Neuronal stem cell (in vitro differentiated cells): ENCODE data around the gene COTL1.

Source experiments
- DNase-seq: peaks from one replicate; pipeline ENCODE4 v3.0.0-alpha.2; 2013; ENCODE audit warnings: low spot score
- H2AFZ ChIP-seq: one replicate; pipeline ENCODE4 v1.6.1; 2013; ENCODE audit warnings: mild to moderate bottlenecking, low read length, inconsistent platforms
- H2AK5ac ChIP-seq: 2 replicates; pipeline ENCODE4 v1.6.1; 2013; ENCODE audit warnings: low read depth, mild to moderate bottlenecking, inconsistent platforms, low read length, moderate library complexity, mixed read lengths
- H2BK120ac ChIP-seq: 2 replicates; pipeline ENCODE4 v1.6.1; 2013; ENCODE audit warnings: low read depth, mild to moderate bottlenecking, inconsistent platforms, low read length, moderate library complexity, mixed read lengths
- H2BK12ac ChIP-seq: one replicate; pipeline ENCODE4 v1.6.1; 2013; ENCODE audit warnings: low read length, inconsistent platforms
- H2BK15ac ChIP-seq: 2 replicates; pipeline ENCODE4 v1.6.1; 2013; ENCODE audit warnings: mild to moderate bottlenecking, low read length, inconsistent platforms, mixed read lengths
- H2BK5ac ChIP-seq: one replicate; pipeline ENCODE4 v1.6.1; 2013; ENCODE audit warnings: inconsistent platforms, mild to moderate bottlenecking, low read length, moderate library complexity
- H3K14ac ChIP-seq: one replicate; pipeline ENCODE4 v1.6.1; 2013; ENCODE audit warnings: low read length, inconsistent platforms
- H3K18ac ChIP-seq: 2 replicates; pipeline ENCODE4 v1.6.1; 2013; ENCODE audit warnings: low read length, inconsistent platforms
- H3K23ac ChIP-seq: 2 replicates; pipeline ENCODE4 v1.6.1; 2013; ENCODE audit warnings: low read depth, mild to moderate bottlenecking, mixed read lengths, low read length, inconsistent platforms; ENCODE audit not compliant: poor library complexity
- H3K27ac ChIP-seq: replicated peaks from 3 replicates; pipeline ENCODE4 v1.5.1; 2013; ENCODE audit warnings: low read length, inconsistent platforms
- H3K27me3 ChIP-seq, 3 experiments: 2 replicates each; pipeline ENCODE4 v1.6.1; 2013; ENCODE audit warnings: low read length in 3 of 3, mild to moderate bottlenecking in 2 of 3, inconsistent platforms in 1 of 3, low read depth in 1 of 3, mixed read lengths in 1 of 3, moderate library complexity in 1 of 3; ENCODE audit not compliant: control insufficient read depth in 3 of 3, insufficient read depth in 3 of 3
- H3K36me3 ChIP-seq, 2 donors: replicated peaks in 1 of 2; 2 replicates each; pipeline ENCODE4 v1.6.1; 2013; ENCODE audit warnings: low read length in 2 of 2; ENCODE audit not compliant: control insufficient read depth in 2 of 2, insufficient read depth in 2 of 2
- H3K4ac ChIP-seq: 2 replicates; pipeline ENCODE4 v1.6.1; 2013; ENCODE audit warnings: inconsistent platforms, mild to moderate bottlenecking, low read length, moderate library complexity
- H3K4me1 ChIP-seq, 2 donors: 1 replicate in 1 of 2; 2 replicates in 1 of 2; pipeline ENCODE4 v1.6.1; 2013; ENCODE audit warnings: low read length in 2 of 2, low read depth in 1 of 2; ENCODE audit not compliant: control insufficient read depth in 2 of 2, insufficient read depth in 1 of 2
- H3K4me2 ChIP-seq: one replicate; pipeline ENCODE4 v1.6.1; 2013; ENCODE audit warnings: mild to moderate bottlenecking, low read length, inconsistent platforms; ENCODE audit not compliant: insufficient read depth, poor library complexity, severe bottlenecking
- H3K4me3 ChIP-seq, 2 donors: 2 replicates each; pipeline ENCODE4 v1.5.1; 2013; ENCODE audit warnings: low read length in 2 of 2, mild to moderate bottlenecking in 2 of 2, inconsistent platforms in 1 of 2, moderate library complexity in 1 of 2
- H3K79me1 ChIP-seq: one replicate; pipeline ENCODE4 v1.6.1; 2013; ENCODE audit warnings: low read depth, mild to moderate bottlenecking, inconsistent platforms, low read length, moderate library complexity
- H3K9ac ChIP-seq: one replicate; pipeline ENCODE4 v1.6.1; 2013; ENCODE audit warnings: mild to moderate bottlenecking, low read depth, low read length, inconsistent platforms; ENCODE audit not compliant: poor library complexity
- H3K9me3 ChIP-seq, 2 donors: replicated peaks in 1 of 2; 2 replicates each; pipeline versions ENCODE3 to v1.6.1; 2013; ENCODE audit warnings: low read length in 2 of 2, mild to moderate bottlenecking in 2 of 2, inconsistent platforms in 1 of 2, low read depth in 1 of 2, mixed read lengths in 1 of 2, moderate library complexity in 1 of 2; ENCODE audit not compliant: control insufficient read depth in 2 of 2, insufficient read depth in 1 of 2
- H4K8ac ChIP-seq: one replicate; pipeline ENCODE4 v1.6.1; 2013; ENCODE audit warnings: low read depth, mild to moderate bottlenecking, inconsistent platforms, low read length, moderate library complexity
- H4K91ac ChIP-seq: one replicate; pipeline ENCODE4 v1.6.1; 2013; ENCODE audit warnings: low read length, low read depth, mild to moderate bottlenecking, inconsistent platforms; ENCODE audit not compliant: poor library complexity
- WGBS, 2 donors: extraction: QIAGEN DNeasy Blood & Tissue Kit; methylation state at CpG; one replicate each; pipeline ENCODE4 v1.1.7; 2013; ENCODE audit warnings: missing lambda C conversion rate in 2 of 2, mixed read lengths in 1 of 2; ENCODE audit not compliant: insufficient read length in 2 of 2, insufficient replicate concordance in 1 of 2; ENCODE audit errors: extremely low coverage in 2 of 2; 5-methylcytosine and 5-hydroxymethylcytosine counted together

Gene COTL1

DNA sequence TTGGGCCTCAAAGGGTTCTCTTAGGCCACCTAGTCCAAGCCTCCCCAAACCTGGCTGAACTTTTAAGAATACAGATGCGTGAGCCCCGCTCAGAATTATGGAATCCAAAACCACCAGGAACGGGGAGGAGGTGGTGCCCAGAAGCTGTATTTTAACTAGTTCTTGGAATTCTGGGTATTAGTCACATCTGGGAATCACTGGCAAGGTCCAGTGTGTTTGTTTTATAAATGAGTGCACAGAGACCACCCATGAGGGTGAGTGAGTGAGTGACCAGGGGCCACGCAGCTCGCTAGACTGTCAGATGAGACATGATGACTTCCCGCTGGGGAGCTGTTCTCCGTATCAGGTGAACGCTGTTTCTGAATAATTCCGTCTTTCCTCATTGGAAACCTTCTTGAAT, 44.6 kb upstream of the COTL1 start:
- H3K14ac ChIP-seq, result no peak overlapping the region
- H3K27ac ChIP-seq, result no peak overlapping the region
- H3K4me1 ChIP-seq, result no peaks in the 10 kb centered on the region
- H2AFZ ChIP-seq, result no peak overlapping the region
- H3K27me3 ChIP-seq, result no peaks in the 10 kb centered on the region
- no peak overlapping the region for H3K4me3 ChIP-seq
- no peak overlapping the region for H2BK12ac ChIP-seq
- no peak overlapping the region for H2BK15ac ChIP-seq
- H2BK5ac ChIP-seq, result no peak overlapping the region
- no peak overlapping the region for H3K23ac ChIP-seq
- no peak overlapping the region for H3K9ac ChIP-seq
- no peak overlapping the region for H2AK5ac ChIP-seq
- no peak overlapping the region for H3K4ac ChIP-seq
- H3K4me2 ChIP-seq, result no peak overlapping the region
- no CpG with 5 or more reads among the region's 9 CpGs for WGBS, 2 donors
- no peak overlapping the region for H3K18ac ChIP-seq
- no peak overlapping the region for H4K91ac ChIP-seq
- peaks cover under 1% of the 10 kb centered on the region for H3K79me1 ChIP-seq
- peaks cover 10 to 82% of the 10 kb centered on the region in 2 donors for H3K36me3 ChIP-seq
- no peak for DNase-seq
- no peak overlapping the region for H4K8ac ChIP-seq
- H2BK120ac ChIP-seq, result no peak overlapping the region
- H3K9me3 ChIP-seq, result no peaks in the 10 kb centered on the region

DNA sequence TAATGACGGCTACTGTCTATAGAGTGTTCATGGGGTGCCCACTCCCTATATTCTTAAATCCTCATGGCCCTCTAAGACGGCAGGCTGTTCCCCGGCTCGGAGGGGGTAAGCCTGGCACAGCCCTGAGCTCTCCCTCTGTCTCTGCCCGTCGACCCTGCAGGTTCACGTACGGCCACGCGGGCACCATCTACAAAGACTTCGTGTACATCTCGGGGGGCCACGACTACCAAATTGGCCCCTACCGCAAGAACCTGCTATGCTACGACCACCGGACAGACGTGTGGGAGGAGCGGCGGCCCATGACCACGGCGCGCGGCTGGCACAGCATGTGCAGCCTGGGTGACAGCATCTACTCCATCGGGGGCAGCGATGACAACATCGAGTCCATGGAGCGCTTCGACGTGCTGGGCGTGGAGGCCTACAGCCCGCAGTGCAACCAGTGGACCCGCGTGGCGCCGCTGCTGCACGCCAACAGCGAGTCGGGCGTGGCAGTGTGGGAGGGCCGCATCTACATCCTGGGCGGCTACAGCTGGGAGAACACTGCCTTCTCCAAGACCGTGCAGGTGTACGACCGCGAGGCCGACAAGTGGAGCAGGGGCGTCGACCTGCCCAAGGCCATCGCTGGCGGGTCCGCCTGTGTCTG, 43.7 kb upstream of the COTL1 start:
- Histone ChIP-seq H2AK5ac (no peak overlapping the region), H3K9ac (peak overlapping the region; percentile 76), H3K36me3 (peaks cover 18 to 91% of the 10 kb centered on the region in 2 donors), H3K27me3 (no peaks in the 10 kb centered on the region), H3K9me3 (no peaks in the 10 kb centered on the region), H4K91ac (no peak overlapping the region), H2BK120ac (no peak overlapping the region), H2AFZ (no peak overlapping the region), H4K8ac (no peak overlapping the region), H3K4ac (no peak overlapping the region), H3K23ac (peak overlapping the region; percentile 87), H2BK5ac (no peak overlapping the region), H3K4me3 (peak overlapping the region in 1 of 2 donors; percentile 48), H3K4me2 (no peak overlapping the region), H2BK12ac (no peak overlapping the region), H3K27ac (no peak overlapping the region), H3K79me1 (peaks cover 2% of the 10 kb centered on the region), H2BK15ac (no peak overlapping the region), H3K18ac (no peak overlapping the region), H3K14ac (no peak overlapping the region), H3K4me1 (no peaks in the 10 kb centered on the region)
- no peak for DNase-seq
- no CpG with 5 or more reads among the region's 51 CpGs for WGBS, 2 donors

DNA sequence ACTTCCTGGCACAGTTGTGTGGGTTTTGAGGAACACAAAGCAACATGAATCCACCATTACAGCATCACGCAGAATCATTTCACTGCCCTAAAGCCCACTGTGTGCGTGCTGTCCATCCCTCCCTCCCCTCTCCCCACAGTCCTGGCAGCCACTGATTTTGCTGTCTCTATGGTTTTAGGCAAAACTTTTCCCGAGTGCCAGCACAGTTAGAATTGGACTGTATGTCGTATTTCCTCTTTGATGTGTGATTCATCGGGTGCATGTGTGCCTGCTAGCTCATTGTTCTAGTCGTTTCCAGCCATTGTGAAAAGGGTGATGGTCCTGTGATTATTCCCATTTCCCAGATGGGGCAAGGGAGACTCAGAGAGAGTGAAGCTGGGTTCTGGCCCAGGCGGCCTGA, 43.1 kb upstream of the COTL1 start:
- Histone ChIP-seq H3K79me1 (peaks cover 2% of the 10 kb centered on the region), H3K4me1 (no peaks in the 10 kb centered on the region), H4K8ac (no peak overlapping the region), H3K4ac (no peak overlapping the region), H3K4me2 (no peak overlapping the region), H2BK12ac (no peak overlapping the region), H2AK5ac (no peak overlapping the region), H3K9ac (no peak overlapping the region), H3K9me3 (no peaks in the 10 kb centered on the region), H4K91ac (no peak overlapping the region), H3K4me3 (no peak overlapping the region), H2AFZ (no peak overlapping the region), H2BK5ac (no peak overlapping the region), H3K23ac (no peak overlapping the region), H2BK15ac (no peak overlapping the region), H3K36me3 (peaks cover 18 to 90% of the 10 kb centered on the region in 2 donors), H3K27me3 (no peaks in the 10 kb centered on the region), H3K18ac (no peak overlapping the region), H2BK120ac (no peak overlapping the region), H3K14ac (no peak overlapping the region), H3K27ac (no peak overlapping the region)
- no CpG with 5 or more reads among the region's 7 CpGs for WGBS, 2 donors
- DNase-seq, result no peak

DNA sequence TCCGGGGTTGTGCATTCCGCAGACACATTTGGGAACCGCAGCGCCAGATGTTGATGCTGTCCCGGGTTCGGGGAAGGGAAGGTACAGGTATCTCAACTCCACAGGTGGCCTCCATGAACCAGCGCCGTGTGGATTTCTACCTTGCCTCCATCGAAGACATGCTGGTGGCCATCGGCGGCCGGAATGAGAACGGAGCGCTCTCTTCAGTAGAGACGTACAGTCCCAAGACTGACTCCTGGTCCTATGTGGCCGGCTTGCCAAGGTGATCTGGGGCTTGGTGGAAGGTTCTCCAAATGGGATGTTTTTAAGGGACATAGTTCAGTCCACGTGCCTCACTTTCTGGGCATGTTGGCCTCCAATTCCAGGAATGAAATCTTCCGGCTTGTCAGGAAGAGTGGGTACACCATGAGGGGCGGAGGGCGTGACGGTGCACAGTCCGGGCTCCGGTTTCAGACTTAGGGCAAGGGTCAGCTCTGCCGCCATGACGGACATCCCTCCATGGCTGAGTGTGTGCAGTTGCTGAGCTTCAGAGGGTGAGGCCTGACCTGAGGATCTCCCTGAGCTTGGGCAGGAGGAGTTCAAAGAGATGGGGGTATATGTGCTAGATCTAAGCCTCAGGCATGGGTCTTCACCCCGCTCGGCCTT, 41.9 kb upstream of the COTL1 start:
- no peak overlapping the region for H3K18ac ChIP-seq
- H3K27ac ChIP-seq, result no peak overlapping the region
- H2BK15ac ChIP-seq, result no peak overlapping the region
- WGBS, 2 donors, result no CpG with 5 or more reads among the region's 27 CpGs
- H3K79me1 ChIP-seq, result peaks cover 2% of the 10 kb centered on the region
- H3K4me1 ChIP-seq, result no peaks in the 10 kb centered on the region
- H4K91ac ChIP-seq, result no peak overlapping the region
- H3K4me2 ChIP-seq, result no peak overlapping the region
- peaks cover 18 to 80% of the 10 kb centered on the region in 2 donors for H3K36me3 ChIP-seq
- no peak overlapping the region for H2BK12ac ChIP-seq
- no peak overlapping the region for H3K9ac ChIP-seq
- H2AK5ac ChIP-seq, result no peak overlapping the region
- no peak for DNase-seq
- H3K14ac ChIP-seq, result no peak overlapping the region
- H3K9me3 ChIP-seq, result peaks cover 0 to 1% of the 10 kb centered on the region in 2 donors
- no peak overlapping the region for H2BK5ac ChIP-seq
- no peaks in the 10 kb centered on the region for H3K27me3 ChIP-seq
- H3K23ac ChIP-seq, result no peak overlapping the region
- no peak overlapping the region for H2BK120ac ChIP-seq
- no peak overlapping the region for H4K8ac ChIP-seq
- no peak overlapping the region for H3K4ac ChIP-seq
- no peak overlapping the region for H3K4me3 ChIP-seq
- no peak overlapping the region for H2AFZ ChIP-seq
